NCI-H2171 (cell line): ENCODE data around the gene GAB3.

Experiments used
- DNase-seq: peaks from one replicate; lab custom pipeline; 2025; lab: John Stamatoyannopoulos, UW

The GAB3 gene

DNA sequence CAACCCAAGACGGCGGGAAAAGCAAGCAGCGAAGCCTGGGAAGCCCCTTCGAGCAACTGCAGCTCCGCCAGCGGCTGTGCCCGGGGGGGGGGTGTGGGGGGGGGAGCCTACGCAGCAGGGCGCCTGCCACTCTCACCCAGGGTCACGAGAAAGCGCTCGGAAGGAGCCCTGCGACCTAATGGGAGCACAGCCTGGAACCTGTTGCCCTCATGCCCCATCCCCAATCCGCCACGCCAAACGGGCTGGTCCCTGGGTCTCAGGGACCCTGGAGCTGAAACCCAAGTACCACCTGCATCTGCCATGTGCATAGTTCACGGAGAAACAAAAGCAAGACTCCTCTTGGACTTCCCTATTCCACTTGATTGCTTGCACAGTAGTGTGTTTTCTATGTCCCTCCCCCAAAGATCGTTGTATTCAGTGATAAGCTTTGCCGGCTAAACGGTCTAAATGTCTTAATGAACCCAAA, 359 bp upstream of the GAB3 start:
- no peak for DNase-seq

DNA sequence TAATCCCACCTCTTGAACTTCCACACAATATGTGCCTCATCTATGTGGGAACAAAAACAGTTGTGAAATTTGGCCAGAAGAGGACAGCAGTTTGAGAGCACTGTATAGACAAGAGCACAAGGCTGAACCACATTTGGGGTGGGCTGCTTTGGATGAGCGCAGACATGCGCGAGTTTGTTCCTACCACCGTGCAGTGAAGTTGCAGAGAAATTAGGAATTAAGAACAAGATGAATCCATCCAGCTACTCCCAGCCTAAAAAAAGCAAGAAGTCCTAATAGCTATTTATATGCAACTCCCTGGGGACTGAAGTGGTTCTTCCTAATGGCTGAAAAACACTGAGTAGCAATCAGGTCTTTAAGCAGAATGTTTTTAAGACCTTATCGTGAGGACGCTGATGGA, 1.0 kb downstream of the GAB3 start:
- no peak for DNase-seq

DNA sequence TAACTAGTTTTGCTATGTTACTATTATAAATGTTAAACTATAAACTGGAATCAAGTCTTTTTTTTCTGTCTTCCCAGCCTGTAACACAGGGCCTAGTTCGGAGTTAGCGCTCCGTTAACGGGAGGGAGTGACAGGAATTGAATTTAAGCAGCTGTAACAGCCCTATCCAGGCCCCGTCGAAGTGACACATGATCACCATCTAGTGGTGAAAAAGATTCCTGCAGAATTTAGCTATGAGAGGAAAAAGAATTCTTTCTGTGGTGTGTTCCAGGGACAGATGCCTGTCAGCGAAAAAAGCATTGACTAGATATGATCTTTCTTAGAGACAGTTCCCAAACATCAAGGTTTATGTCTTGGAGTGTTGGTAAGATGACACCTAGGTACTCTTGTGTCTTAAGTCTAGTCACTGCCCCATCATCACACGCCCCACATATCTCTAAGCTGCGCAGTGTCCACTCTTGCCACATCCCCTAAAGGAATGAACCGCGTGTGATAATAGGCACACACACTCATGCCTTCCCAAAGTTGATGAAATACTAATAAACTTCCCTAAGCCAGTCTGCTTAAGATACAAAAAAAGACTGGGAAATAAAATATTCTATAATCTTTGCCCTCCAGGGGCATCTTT, 2.1 kb downstream of the GAB3 start:
- DNase-seq, result no peak

DNA sequence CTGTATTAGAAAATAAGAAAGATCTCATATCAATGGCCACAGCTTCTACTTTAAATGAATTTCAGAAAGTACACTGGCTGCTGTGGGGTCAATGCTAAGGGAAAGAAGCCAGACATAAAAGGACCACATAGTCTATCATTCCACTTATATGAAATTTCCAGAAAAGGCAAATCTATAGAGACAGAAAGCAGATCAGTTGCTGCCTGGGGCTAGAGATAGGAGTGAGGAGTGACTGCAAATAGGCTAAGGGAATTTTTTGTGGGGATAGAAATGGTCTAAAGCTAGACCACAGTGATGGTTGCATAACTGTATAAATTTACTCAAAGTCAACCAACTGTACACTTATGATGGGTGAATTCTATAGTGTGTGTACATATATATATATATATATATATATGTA, 8.3 kb downstream of the GAB3 start:
- DNase-seq, result no peak

DNA sequence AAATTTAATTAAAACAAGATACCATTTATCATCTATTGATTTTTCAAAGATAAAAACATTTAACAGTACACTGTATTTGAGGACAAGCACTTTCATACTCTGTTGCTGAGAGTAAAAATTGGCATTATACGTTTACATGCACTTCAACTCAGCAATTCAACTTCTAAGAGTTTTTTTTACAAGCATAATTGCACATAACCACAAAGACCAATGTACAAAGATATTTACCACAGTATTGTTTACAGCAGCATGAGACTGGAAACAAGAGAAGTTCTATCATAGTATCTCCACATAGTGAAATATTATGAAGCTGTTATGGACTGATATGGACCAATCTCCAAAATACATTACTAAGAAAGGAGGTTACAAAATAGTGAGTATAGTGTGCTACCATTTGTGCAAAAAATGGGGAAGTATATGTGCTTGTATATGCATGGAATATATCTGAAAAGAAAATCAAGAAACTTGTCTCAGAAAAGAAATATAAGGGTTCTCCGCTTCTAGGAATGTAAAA, 10.9 kb downstream of the GAB3 start:
- no peak for DNase-seq

DNA sequence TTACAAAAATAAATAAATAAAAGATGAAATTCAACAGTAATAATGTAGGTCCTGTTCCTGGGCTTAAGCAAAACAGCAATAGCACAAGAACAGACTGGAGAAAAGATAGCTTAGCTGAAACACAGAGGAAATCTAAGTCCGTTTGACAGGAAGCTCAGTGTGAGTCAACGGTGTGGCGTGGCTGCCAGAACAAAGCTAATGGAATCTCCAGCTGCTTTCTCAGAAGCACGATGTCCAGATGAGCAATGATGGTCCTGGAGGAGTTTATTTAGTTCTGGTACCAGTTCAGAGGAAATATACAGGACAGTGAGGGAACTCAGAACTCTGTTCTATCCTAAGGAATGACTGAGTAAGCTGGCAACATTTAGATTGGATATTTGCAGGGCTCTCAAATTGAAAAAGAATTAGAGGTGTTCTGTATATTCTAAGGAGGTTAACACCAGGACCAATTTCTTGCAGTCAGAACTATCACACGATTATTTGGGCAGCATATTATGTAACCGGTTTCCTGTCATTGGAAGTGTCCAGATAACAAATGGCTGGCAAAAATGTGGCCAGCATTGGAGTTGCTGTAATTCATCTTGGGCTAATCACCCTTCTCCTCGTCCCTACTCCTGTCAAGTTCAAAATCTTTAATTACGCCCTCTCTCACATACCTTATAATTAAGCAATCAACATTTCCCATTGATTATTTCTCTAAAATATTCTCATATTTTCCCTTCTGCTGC, 12.7 kb downstream of the GAB3 start:
- DNase-seq, result no peak

DNA sequence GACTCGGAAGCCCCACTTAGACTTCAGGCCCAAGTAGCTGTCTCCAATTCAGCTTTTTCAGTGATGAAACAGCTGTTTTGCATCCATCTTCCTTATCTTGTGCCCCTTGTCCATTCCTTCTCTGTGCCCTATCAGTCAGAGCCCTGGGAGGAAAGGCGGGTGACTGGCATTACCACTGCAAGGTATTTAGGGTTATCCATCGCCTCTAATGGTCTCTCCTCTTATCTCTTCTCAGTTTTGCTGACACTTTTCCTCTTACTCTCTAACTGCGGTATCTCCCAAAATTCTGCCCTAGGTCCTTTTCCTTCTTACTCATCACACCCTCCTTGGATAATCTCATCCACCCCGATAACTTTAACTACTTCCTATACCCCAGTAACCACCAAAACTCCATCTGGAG, 13.7 kb downstream of the GAB3 start:
- no peak for DNase-seq

DNA sequence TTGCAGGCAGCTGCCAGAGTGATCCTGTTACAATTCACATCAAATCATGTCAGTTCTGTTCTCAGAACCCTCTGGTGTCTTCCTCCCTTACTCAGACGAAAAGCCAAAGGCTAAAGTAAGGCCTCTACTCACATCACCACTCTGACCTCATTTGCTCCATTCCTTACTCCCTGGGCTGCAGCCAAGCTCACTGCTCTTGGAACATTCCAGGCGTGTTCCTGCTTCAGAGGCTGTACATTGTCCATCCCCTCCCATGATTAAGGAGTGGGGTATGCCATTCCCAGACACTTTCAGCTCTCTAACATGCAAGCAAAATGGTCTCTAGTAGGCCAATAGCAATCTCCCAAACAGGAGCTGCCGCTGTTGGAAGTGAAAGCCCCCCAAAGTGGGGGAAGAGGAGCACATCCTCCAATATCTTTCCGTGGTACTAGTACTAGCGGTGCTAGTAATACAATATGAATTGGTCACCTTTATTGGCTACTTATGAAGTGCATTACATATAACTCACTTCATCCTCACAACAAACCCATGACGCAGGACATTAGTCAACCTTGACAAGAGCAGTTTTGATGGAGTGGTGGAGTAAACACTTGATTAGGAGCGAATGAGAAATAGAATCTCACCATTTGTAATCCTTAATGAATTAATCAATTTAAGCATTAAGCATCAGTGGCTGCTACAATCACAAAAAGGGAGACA, 15.0 kb downstream of the GAB3 start:
- DNase-seq, result no peak

DNA sequence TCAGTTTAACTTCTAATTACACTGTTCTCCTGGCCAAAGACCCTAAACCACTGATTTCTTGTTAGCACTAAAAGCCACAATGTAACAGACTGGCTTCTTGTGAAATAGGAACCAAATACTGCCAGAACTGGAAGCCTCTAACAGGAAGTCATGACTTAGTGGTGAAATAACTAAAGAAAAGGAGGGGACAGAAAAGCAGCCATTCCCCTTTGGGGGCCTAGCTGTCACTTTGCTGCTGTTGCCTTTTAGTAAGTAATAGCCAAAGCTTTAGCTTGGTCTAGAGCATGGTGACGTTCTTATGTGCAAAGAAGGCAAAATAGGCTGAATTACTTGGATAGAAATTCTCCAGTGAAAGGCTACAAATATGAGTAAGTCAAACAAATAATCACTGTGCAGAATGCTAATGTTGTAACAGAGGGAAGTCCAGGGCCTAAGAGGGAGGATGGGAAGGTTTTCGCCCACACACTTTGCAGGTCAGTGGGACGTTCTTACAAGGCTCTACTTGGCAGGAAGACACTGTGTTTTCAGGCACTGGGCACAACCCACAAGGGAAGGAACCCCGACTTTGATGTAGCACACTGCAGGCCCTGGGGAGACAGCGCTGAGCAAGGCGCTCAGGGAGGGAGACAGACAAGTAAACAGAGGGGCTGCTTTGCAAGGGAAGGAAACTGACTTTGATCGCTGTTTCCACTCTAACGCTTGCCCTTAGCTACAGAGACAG, 16.7 kb downstream of the GAB3 start:
- no peak for DNase-seq

DNA sequence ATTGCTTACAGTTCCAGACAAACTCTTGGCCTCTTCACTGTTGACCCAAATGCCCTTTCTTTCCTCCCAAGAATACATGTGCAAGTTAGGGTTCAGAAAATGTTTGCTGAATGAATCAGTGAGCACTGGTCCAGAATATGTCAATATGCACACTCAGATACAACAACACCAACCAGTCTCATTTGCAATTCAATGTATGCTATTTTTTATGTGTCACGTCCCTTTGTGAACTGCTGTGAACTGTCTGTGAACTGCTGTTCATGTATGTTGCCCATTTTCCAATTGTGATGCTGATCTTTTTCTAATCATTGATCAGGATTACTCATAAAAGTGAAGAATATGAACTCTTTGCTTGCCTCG, 17.8 kb downstream of the GAB3 start:
- DNase-seq, result no peak

DNA sequence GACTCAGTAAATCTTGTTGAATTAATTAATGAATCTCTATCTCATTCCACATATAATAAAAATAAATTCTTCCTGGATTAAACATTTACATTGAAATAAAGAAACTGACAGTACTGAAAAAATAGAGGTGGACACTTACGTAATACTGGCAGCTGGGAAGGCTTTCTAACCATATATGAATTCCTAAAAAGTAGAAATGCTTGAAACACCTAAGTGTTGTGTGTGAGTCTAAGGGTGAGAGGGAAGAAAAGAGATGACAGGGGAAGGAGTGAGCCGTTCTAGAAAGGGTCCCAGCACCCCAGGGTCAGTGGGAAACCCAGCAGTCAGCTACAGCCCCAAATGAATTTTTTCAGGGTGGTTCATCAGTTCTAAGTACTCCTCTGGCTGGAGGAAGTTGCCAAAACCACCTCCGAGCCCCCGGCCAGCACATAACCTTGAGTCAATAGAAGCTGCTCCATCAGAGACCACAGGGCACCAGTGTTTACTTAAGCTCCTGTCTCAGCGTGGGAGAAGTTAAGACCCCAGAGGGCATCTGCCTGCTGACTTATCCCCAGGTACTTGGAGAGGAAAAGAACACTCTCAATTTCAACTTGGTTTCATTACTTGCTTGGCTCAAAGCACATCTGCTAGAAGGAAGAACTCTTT, 18.3 kb downstream of the GAB3 start:
- DNase-seq, result no peak

DNA sequence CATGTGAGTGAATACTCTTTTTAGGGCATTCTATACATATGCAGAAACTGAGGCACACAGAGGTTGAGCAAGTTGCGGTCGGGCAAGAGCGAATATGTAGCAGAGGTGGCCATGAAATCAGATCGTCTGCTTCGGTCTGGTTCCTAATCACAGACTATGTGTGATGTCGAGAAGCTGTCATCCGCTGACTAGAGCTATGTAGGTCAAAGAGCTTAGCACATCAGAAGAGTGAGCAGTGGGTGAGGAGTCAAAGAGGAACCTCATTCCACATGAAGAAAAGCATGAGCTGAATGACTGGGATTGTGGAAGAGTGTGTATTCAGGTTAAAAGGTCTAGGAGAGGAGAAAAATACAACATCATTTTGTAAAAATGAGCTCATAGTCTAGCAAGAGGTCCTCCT, 19.0 kb downstream of the GAB3 start:
- DNase-seq, result no peak

DNA sequence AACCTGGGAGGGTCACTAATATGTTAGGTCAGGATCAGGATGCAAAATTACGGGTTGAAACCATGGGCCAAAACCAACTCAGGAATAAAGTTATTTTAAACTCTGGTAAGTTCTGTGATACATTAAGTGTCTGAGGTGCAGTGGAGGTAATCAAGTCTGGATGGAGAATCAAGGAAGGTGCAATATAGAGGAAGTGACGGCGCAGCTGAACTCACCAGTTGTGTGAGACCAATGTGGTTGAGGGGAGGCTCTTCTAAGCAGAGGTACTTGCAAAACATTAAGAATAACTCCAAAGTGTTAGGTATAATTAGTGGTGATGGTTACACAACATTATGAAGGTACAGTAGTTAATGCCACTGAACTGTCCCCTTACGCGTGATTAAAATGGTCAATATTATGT, 19.7 kb downstream of the GAB3 start:
- DNase-seq, result no peak

DNA sequence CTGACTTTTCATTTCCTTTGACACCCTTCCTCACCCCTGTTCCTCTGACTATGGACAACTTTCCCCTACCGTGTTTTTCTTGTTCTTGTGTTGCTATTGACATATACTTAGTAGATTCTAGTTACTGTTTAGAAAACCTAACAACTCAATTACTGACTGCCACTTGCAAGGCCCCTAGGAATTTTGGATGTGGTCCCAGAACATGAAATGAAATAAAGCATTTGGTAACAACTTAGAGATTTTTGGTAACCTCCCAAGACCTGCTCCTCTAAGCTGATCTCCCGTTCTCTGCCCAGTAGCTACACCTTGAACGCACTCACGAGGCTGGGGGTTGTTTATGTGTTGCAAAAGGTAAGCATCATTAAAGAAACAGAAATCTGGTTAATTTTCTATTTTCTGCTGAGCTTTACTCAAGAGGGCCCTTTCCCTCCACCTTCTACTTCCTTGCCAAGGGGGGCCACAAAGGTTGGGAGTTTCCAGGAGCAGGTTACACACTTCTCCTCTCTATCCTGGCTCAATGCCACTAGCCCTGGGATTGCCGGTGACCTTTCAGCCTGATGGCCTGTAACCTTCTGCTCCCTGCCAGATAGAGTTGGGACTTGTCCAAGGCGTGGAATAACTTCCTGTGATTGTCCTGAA, 20.5 kb downstream of the GAB3 start:
- no peak for DNase-seq

DNA sequence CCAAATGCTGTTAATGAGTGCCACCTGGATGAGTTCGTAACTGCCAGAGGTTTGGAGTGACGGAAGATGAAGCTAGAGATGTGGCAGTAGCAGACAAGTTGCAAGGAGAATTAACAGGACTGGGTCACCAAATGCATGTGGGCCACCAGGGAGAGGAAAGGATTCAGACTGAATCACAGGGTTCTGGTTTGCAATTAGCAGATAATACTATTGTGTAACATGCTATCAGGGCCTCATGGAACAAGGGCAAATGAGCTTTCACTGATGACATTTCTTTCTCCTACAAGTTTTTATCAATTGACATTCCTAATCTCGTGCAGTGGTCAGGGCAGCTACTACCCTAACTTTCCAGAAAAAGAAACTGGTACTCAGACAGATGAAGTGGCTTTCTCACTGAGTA, 21.4 kb downstream of the GAB3 start:
- DNase-seq, result no peak

DNA sequence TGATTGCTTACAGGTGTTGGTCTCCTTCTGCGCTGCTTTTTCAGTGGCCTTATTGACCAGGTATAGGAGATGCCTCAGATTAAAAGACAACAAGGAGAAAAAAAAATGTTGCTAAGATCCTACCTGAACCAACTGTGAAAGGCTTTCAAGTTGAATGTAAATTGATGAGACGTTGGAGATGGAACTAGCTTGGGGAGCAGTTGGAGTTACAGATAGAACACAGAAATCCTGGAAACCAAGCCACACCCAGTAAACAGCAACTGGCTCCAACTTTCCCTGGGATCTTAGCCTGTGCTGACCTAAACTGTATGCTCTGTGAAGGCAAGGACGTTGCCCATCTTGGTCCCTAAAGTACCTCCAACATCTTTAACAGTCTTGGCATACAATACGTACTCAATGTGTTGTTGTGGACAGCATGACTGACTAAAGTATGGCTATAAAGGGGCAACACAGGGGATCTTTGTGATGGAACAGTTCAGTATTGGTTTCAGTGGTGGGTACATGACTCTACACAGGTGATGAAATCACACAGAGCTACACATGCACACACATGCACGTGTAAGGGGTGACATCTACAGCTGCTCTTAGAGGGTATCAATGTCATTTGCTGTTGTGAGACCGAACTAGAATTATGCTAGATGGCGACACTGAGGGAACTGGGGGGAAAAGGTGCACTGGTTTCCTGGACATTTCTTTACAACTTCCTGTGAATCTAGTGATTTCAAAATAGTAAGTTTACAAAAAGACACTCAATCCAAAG, 22.3 kb downstream of the GAB3 start:
- DNase-seq, result no peak

DNA sequence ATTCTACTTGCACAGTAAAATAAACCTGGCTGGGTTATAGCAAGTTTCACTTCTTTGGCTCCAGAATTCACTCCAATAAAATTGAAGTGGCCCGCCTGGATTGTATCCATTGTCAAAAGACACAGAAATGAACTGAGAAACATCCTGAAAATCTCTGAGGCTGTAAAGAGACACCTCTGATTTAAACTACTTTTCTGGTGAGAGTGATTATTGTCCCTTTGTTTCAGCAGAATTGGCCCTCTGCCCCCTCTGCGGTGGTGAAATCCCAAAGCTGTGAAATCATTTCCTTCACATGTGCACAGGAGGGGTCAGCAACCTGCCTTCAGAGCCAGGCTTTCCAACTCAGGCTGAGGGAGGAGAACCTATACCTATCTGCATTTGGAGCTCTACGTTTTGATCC, 23.0 kb downstream of the GAB3 start:
- no peak for DNase-seq

DNA sequence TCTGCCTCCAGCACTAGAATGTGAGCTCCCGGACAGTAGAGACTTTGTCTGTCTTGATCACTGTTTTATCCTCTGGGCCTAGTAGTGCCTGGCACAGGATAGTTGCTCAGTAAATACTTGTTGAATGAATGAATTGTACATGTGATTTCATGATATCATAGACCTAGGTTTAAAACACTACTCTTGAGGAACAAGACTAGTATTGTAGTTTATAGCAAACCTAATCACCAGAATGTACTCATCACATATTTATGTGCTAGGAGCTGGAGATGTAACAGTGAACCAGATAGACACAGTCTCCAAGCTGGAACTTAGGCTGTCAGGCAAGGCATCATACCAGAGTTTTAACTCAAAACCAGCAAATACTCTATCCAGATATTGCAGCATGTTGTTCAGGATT, 23.5 kb downstream of the GAB3 start:
- no peak for DNase-seq

DNA sequence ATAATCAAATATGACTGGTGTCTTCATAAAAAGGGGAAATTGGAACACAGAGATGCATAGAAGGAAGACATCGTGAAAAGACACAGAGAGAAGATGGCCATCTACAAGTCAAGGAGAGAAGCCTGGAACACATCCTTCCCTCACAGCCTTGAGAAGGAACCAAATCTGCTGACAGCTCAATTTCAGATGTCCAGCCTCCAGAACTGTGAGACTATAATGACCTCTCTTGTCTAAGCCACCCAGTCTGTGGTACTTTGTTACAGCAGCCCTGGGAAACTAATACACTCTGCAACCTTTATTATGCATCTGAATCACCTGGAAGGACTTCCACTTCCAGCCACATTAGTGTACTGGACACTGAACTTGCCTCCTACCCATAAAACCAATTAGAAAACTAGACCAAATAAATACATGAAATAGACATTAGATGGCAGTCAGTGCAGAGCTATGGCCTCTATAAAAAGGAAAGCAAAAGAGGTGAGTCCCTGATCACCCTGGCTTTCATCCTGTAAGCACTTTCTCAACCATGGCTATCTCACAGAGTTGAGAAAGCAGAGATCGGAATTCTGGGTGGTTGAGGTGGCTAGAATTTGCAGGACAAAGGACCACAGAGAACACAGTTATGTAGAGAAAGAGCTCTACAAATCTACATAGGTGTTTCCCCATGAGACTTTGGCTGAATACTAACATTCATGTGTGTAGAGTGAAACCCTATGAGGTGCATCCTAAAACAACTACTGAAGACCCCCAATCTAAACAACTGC, 25.7 kb downstream of the GAB3 start:
- DNase-seq, result no peak

DNA sequence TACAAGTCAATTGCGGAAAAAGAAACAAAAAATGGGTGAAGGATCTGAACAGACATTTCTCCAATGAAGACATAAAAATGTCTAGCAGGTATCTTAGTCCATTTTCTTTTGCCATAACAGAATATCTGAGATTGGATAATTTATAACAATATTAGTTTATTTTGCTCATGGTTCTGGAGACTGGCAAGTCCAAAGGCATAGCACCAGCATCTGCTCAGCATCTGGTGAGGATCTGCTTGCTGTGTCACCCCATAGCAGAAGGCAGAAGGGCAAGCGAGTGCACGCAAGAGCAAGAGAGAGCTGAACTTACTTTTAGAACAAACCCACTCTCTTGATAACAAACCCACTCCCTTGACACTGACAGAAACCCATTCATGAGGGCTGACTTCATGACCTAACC, 29.7 kb downstream of the GAB3 start:
- no peak for DNase-seq
